ENCODE results near the gene EFCAB8.

Gene EFCAB8

DNA sequence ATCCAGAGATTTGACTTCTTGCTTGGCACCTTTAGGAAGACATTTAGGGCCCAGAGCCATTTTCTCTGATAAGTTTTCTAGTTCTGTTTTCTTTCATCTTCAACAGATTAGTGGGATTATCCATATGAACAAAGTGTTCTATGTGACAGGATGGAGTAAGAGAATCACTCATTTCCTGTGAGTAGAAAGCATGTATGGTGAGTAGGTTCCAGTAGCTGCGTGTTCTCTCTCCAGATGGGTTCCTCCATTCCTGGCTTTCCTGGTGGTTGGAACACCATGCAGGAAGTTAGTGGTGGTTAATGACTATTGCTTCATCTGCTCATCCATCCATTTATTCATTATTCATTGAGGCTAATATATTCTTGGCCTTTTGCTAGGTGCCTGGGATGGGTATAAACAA, 54.0 kb downstream of the EFCAB8 start:
- Mint-ChIP-seq H3K36me3 (ENCODE audit: insufficient read depth) (no peaks in the 10 kb centered on the region), H3K27me3 (no peaks in the 10 kb centered on the region), H3K4me3 (no peak overlapping the region), H3K9me3 (peaks cover 0 to 3% of the 10 kb centered on the region in 2 donors), H3K27ac (no peak overlapping the region), H3K4me1 (ENCODE audit: low read depth in 2 of 2) (peaks cover 0 to 2% of the 10 kb centered on the region in 2 donors)
- no peak for DNase-seq
- no peak for ATAC-seq (replicated peaks)

DNA sequence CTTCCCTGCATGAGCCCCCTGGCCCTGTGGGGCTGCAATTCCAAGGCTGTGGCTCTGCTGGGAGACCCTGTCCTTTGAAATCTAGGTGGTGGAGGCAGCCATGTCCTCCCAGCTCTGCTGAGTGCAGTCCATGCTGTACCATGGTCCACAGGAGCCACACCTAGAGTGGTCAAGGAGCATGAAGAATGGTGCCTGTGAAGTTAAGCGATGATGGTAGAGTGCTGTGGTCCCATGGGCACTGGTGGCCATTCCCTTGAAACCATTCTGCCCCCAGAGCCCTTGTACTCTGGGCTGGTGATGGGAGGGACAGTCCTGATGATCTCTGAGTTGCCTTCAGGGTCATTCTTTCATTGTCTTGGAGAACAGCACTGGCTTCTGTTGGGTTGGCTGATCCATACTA, 55.3 kb downstream of the EFCAB8 start:
- H3K36me3 Mint-ChIP-seq (ENCODE audit: insufficient read depth): no peaks in the 10 kb centered on the region
- ATAC-seq (replicated peaks): no peak
- H3K9me3 Mint-ChIP-seq: peaks cover 0 to 3% of the 10 kb centered on the region in 2 donors
- no peak overlapping the region for H3K4me3 Mint-ChIP-seq
- H3K27ac Mint-ChIP-seq: no peak overlapping the region
- no peaks in the 10 kb centered on the region for H3K27me3 Mint-ChIP-seq
- peaks cover 0 to 2% of the 10 kb centered on the region in 2 donors for H3K4me1 Mint-ChIP-seq (ENCODE audit: low read depth in 2 of 2)
- no peak for DNase-seq

DNA sequence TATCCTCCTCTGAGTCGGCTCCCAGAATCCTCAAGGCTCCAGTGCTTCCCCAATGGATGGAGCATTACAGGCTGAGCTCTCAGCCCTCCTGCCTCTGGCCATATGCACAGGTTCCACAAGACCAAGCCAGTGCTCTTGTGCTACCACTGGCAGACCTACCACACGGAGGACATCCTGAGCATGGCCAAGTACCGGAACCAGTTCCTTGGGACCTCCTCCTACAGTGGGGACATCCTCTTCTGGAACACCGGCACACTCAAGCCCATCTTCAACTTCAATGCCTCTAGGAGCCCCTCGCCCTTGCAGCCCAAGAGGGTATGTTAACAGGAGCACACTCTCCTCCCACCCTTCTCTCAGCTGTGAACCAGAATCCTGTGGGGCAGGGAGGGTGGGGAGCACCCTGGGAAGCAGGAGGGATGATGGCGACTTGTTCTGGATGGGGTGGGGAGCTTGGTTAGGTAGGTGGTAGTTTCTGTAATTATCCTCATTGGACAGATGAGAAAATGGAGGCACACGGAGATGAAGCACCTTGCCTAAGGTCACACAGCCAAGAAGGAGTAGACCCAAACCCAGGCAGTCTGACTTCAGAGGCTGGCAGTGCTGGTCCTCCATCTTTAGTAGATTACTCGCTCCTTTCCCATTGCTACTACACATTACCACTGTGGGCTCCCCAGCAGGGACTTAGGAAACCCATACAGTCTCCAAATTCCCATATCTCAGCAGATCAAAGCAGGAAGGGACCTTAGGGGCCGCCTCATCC, 58.6 kb downstream of the EFCAB8 start:
- Mint-ChIP-seq H3K27me3 (no peaks in the 10 kb centered on the region), H3K36me3 (ENCODE audit: insufficient read depth) (no peaks in the 10 kb centered on the region), H3K4me3 (no peak overlapping the region), H3K27ac (no peak overlapping the region), H3K9me3 (peaks cover 0 to 3% of the 10 kb centered on the region in 2 donors), H3K4me1 (ENCODE audit: low read depth in 2 of 2) (peaks cover 0 to 2% of the 10 kb centered on the region in 2 donors)
- ATAC-seq (replicated peaks): no peak
- no peak for DNase-seq

DNA sequence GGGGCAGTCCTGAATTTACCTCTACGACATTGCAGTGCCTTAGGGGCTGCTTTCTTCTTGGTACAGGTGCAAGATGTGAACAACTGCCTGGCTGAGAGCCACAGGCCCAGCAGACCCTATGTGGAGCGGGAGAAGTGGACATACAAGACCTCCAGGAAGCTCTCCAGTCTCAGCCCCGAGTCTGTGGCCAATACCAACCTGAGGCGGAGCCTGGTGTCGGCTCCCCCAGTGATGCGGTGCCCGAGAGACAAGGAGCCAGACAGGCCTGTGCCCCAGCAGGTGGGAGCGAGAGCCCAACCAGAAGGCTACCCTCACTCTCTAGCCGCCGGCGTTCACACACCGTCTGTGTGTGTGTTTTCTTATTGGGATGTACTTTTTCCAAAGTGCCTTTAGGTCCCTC, 59.6 kb downstream of the EFCAB8 start:
- Mint-ChIP-seq H3K4me3 (no peak overlapping the region), H3K27ac (no peak overlapping the region), H3K27me3 (no peaks in the 10 kb centered on the region), H3K36me3 (ENCODE audit: insufficient read depth) (no peaks in the 10 kb centered on the region), H3K4me1 (ENCODE audit: low read depth in 2 of 2) (peaks cover 0 to 2% of the 10 kb centered on the region in 2 donors), H3K9me3 (peaks cover 0 to 3% of the 10 kb centered on the region in 2 donors)
- ATAC-seq (replicated peaks): no peak
- DNase-seq: no peak

DNA sequence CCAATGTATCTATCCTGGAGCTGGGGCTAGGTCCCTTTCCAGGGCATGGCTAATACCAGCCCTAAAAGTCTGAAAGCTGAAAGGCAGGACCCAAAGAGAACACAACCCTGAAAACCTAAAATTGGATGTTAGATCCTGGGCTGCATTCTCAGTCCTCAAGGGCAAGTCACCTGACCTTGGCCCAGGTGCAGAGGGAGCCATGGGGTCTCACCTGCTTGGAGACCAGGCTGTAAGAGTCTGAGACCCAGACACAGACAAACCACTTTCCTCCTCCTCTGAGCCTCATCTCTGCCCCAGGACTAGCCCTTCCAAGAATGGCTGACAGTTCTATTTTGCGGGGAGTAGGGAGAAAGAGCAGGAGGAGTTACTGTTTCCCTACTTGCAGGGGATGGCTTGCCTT, 60.0 kb downstream of the EFCAB8 start:
- no peak for ATAC-seq (replicated peaks)
- no peaks in the 10 kb centered on the region for H3K27me3 Mint-ChIP-seq
- DNase-seq: no peak
- peaks cover 0 to 3% of the 10 kb centered on the region in 2 donors for H3K9me3 Mint-ChIP-seq
- H3K4me1 Mint-ChIP-seq (ENCODE audit: low read depth in 2 of 2): peaks cover 0 to 2% of the 10 kb centered on the region in 2 donors
- no peaks in the 10 kb centered on the region for H3K36me3 Mint-ChIP-seq (ENCODE audit: insufficient read depth)
- peak overlapping the region in 1 of 2 donors; percentile 15 for H3K27ac Mint-ChIP-seq
- no peak overlapping the region for H3K4me3 Mint-ChIP-seq

DNA sequence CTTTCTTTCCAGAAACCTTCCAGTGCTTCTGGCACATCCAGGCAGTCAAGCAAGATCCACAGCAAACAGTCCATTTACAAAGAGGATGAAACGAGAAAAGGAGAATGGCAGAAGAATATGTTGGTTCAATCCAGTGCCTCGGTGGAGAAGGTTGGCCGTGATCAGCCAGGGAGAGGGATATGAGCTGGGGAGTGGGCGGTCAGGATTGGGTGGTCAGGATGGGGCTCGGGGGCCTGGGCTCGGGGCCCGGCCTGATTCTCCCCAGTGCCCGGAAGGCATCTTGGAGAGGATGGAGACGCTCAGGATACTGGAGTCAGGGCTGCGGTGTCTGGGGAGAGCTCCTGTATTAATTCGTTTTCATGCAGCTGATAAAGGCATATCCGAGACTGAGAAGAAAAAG, 61.3 kb downstream of the EFCAB8 start:
- Mint-ChIP-seq H3K27ac (no peak overlapping the region), H3K36me3 (ENCODE audit: insufficient read depth) (no peaks in the 10 kb centered on the region), H3K4me3 (no peak overlapping the region), H3K27me3 (no peaks in the 10 kb centered on the region), H3K9me3 (peaks cover 0 to 3% of the 10 kb centered on the region in 2 donors), H3K4me1 (ENCODE audit: low read depth in 2 of 2) (peaks cover 0 to 2% of the 10 kb centered on the region in 2 donors)
- DNase-seq (no peak), ATAC-seq (replicated peaks) (no peak)

DNA sequence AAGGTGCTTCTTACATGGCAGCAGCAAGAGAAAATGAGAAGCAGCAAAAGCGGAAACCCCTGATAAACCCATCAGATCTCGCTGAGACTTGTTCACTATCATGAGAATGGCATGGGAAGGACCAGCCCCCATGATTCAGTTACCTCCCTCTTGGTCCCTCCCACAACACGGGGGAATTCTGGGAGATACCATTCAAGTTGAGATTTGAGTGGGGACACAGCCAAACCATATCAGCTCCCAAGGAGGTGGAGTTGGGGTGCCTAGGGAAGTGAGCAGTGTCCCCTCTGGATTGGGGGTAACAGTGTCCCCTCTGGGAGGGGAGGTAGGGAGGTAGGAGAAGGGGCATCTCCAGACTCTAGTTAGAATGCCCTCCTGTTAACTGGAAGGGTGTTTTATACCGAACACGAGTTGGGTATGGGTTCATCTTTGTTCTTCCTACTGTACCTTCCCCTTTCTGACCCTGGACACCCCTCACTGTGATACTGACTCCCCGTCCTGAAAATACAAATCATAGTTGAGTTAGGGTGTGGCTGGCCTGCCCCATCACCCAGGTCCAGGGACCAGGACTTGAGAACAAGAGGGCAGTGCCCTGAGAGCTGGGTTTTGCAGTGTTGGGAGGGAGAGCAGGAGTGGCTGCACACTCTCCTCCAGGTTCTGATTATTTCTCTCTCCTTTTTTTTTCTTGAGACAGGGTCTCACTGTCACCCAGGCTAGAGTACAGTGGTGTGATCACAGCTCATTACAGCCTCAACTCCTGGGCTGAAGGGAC, 62.0 kb downstream of the EFCAB8 start:
- Mint-ChIP-seq H3K36me3 (ENCODE audit: insufficient read depth) (no peaks in the 10 kb centered on the region), H3K27ac (no peak overlapping the region), H3K9me3 (no peaks in the 10 kb centered on the region), H3K4me1 (ENCODE audit: low read depth in 2 of 2) (peaks cover 0 to 2% of the 10 kb centered on the region in 2 donors), H3K4me3 (no peak overlapping the region), H3K27me3 (no peaks in the 10 kb centered on the region)
- ATAC-seq (replicated peaks) (no peak), DNase-seq (no peak)

DNA sequence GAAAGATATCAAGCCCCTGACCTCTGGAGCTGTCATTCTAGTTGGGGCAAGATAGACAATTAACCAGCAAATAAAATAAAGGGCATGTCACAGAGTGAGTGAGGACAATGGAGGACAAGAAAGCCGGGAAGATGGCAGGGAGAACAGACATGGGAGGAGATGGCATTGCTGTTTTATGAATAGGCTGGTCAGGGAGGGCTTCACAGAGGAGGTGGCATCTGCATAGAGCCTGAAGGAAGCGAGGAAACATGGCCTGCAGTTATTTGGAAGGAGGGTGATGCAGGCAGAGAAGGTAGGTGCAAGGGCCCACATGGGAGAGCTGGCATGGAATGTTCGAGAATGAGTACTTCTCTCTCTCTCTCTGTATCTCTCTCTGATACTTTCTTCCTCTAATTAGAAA, 63.7 kb downstream of the EFCAB8 start:
- no peaks in the 10 kb centered on the region for H3K36me3 Mint-ChIP-seq (ENCODE audit: insufficient read depth)

DNA sequence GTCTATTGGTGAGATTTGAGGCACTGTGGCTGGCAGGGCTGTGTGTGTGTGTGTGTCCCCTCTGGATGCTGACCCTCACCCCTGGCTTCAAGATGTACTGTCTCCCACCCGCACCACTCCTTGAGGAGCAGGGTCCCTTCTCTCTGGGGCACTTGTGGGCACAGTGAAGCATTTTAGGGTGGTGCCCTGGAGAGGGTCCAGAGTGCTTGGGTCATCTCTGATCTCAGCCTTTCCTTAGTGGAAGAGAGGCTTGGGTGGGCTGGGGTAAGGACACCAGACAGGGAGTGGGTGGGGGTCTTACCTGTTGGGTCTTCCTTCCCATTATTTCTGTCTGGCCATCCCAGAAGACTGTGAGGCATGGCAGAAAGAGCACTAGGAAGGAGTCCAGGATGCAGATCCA, 66.1 kb downstream of the EFCAB8 start:
- Mint-ChIP-seq H3K4me3 (no peak overlapping the region), H3K36me3 (ENCODE audit: insufficient read depth) (no peaks in the 10 kb centered on the region), H3K27me3 (no peaks in the 10 kb centered on the region), H3K27ac (no peak overlapping the region), H3K9me3 (no peaks in the 10 kb centered on the region), H3K4me1 (ENCODE audit: low read depth in 2 of 2) (peaks cover 0 to 2% of the 10 kb centered on the region in 2 donors)
- ATAC-seq (replicated peaks): no peak
- DNase-seq: no peak

More for the DNA sequence above, 63.7 kb downstream of the EFCAB8 start:
- Mint-ChIP-seq H3K4me1 (ENCODE audit: low read depth in 2 of 2) (peaks cover 0 to 2% of the 10 kb centered on the region in 2 donors), H3K4me3 (no peak overlapping the region), H3K27me3 (no peaks in the 10 kb centered on the region), H3K27ac (no peak overlapping the region), H3K9me3 (no peaks in the 10 kb centered on the region)
- DNase-seq (no peak), ATAC-seq (replicated peaks) (no peak)

DNA sequence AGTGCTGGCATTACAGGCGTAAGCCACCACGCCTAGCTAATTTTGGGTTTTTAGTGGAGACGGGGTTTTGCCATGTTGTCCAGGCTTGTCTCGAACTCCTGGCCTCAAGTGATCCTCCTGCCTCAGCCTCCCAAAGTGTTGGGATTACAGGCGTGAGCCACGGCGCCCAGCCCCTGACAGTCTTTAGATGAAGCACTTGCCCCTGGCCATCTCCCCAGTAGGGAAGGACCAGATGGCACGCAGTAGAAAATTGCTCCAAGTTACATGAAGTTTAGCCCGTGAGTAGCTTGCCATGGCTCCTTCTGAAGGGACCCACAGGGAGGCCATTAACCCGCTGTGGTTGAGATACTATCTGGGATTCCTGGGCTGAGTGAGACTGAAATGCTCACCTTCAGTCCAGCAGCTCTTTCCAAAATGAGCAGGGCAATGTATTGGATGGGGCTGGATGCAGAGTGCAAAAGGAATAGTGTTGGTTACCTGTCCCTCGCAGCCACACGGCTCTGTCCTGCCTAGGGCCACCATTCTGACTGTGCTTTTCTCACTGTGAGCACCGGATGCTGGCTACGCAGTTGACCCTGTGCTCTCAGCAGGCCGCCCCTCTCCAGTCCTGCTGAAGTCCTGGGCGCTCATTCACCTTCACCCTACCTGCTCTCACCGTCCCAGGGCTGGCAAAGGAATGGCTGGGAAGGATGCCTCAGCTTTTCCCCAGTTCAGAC, 66.9 kb downstream of the EFCAB8 start:
- Mint-ChIP-seq H3K27me3 (no peaks in the 10 kb centered on the region), H3K27ac (no peak overlapping the region), H3K9me3 (no peaks in the 10 kb centered on the region), H3K4me1 (ENCODE audit: low read depth in 2 of 2) (no peaks in the 10 kb centered on the region), H3K4me3 (no peak overlapping the region), H3K36me3 (ENCODE audit: insufficient read depth) (no peaks in the 10 kb centered on the region)
- ATAC-seq (replicated peaks) (no peak), DNase-seq (no peak)

DNA sequence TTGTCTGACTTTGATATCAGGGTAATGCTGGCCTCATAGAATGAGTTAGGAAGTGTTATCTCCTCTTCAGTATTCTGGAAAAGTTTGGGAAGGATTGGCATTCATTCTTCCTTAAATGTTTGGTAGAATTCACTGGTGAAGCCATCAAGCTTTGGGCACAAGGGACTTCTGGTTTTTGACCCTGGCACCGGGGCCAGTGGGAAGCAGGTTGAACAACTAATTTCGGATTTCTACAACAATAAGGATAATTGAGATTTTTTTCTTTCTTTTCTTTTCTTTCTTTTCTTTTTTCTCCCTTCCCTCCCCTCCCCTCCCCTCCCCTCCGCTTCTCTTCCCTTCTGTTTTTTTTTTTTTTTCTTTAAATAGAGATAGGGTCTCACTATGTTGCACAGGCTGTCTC, 70.4 kb downstream of the EFCAB8 start:
- DNase-seq (no peak), ATAC-seq (replicated peaks) (no peak)
- H3K4me1 Mint-ChIP-seq (ENCODE audit: low read depth in 2 of 2): no peaks in the 10 kb centered on the region
- no peak overlapping the region for H3K27ac Mint-ChIP-seq
- no peaks in the 10 kb centered on the region for H3K36me3 Mint-ChIP-seq (ENCODE audit: insufficient read depth)
- H3K4me3 Mint-ChIP-seq: no peak overlapping the region
- no peaks in the 10 kb centered on the region for H3K27me3 Mint-ChIP-seq
- no peaks in the 10 kb centered on the region for H3K9me3 Mint-ChIP-seq

DNA sequence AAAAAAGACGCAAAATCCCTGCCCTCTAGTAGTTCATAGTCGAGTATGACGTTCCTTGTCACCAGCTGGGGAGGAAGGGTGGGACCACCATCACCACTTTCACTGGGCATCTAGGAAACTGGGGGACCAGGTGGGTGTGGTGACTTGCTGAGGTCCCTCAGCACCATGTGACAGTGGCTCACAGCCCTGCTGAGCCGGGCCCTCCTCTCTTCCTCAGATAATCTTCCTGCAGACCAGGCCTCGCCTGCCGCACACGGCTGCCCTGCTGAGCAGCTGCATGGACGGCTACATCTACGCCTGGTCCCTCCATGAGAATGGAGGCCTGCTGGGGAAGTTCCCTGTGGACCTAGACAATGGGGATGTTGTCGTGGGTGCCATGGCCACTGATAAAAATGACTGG, 71.5 kb downstream of the EFCAB8 start:
- Mint-ChIP-seq H3K4me1 (ENCODE audit: low read depth in 2 of 2) (no peaks in the 10 kb centered on the region), H3K27ac (no peak overlapping the region), H3K27me3 (no peaks in the 10 kb centered on the region), H3K36me3 (ENCODE audit: insufficient read depth) (no peaks in the 10 kb centered on the region), H3K4me3 (no peak overlapping the region), H3K9me3 (no peaks in the 10 kb centered on the region)
- DNase-seq (no peak), ATAC-seq (replicated peaks) (no peak)

DNA sequence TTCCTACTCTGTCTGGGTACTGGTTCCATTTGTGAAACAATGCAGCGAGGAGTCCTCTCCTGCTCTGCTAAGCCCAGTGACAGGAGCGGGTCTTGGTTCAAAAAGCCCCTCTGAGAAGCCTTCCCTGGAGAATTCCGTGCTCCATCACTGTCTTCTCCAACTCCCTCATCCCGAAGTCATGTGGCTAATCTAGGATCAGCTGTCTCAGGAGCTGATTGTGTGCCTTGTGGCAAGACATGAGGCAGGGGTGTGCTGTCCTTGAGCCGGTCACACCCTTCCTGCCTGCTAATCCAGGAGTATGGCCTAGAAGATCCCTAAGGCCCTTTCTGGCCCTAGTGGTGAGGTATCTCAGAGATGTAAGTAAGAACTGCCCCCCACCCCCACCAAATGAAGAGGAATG, 72.0 kb downstream of the EFCAB8 start:
- DNase-seq (no peak), ATAC-seq (replicated peaks) (no peak)
- no peaks in the 10 kb centered on the region for H3K9me3 Mint-ChIP-seq
- no peaks in the 10 kb centered on the region for H3K27me3 Mint-ChIP-seq
- no peak overlapping the region for H3K4me3 Mint-ChIP-seq
- no peak overlapping the region for H3K27ac Mint-ChIP-seq
- no peaks in the 10 kb centered on the region for H3K36me3 Mint-ChIP-seq (ENCODE audit: insufficient read depth)
- no peaks in the 10 kb centered on the region for H3K4me1 Mint-ChIP-seq (ENCODE audit: low read depth in 2 of 2)

Data from effector memory CD8-positive, alpha-beta T cell (primary cell).